ENCODE data around the gene SH3TC1.

Gene SH3TC1

DNA sequence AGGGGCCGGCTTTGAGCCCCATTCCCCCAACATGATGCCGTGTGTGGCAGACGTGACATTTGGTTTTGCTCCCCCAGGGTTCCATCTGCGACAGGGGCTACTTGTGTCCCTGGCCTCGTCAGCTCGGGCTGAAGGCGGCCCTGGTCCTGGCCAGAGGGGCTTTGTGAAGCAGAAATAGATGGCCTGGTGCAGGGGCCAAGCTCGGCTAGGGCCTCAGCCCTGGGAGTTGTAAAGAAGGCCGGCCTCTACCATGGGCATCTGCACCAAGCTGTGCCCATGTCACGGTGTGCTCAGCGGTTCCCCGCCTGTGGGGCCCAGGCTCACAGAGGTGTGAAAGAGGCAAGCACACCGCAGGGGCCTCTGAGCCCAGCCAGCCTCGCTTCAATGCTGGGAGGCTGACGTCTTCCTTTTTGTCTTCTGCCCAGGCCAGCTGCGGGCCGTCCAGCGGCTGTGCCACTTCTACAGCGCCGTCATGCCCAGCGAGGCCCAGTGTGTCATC, 32.5 kb downstream of the SH3TC1 start:
- in situ Hi-C loops (cut with HindIII; ENCODE audit: low sequenced_read_pairs), result no loop called here
- H3K4me3 ChIP-seq (ENCODE audit: low read depth, low read length), result no peak overlapping the region
- no peak for TF ChIP-seq CTCF (IDR thresholded peaks at IDR 0.05; ENCODE audit: low read depth, low read length)
- DNase-seq (ENCODE audit: low read depth, low spot score), result no peak

- no peak for TF ChIP-seq CTCF (IDR thresholded peaks at IDR 0.05; ENCODE audit: low read depth, low read length)
- H3K4me3 ChIP-seq (ENCODE audit: low read depth, low read length), result no peak overlapping the region
- DNase-seq (ENCODE audit: low read depth, low spot score), result no peak
- in situ Hi-C loops (cut with HindIII; ENCODE audit: low sequenced_read_pairs), result no loop called here
Measured at GRCh38 chr4:8232748-8233147, 33.7 kb downstream of the SH3TC1 start.

- H3K4me3 ChIP-seq (ENCODE audit: low read depth, low read length), result no peak overlapping the region
- DNase-seq (ENCODE audit: low read depth, low spot score), result no peak
- in situ Hi-C loops (cut with HindIII; ENCODE audit: low sequenced_read_pairs), result no loop called here
- no peak for TF ChIP-seq CTCF (IDR thresholded peaks at IDR 0.05; ENCODE audit: low read depth, low read length)
Measured at GRCh38 chr4:8233672-8234484, 34.8 kb downstream of the SH3TC1 start.

GRCh38 chr4:8234715-8235114, 35.6 kb downstream of the SH3TC1 start:
- no peak for TF ChIP-seq CTCF (IDR thresholded peaks at IDR 0.05; ENCODE audit: low read depth, low read length)
- in situ Hi-C loops (cut with HindIII; ENCODE audit: low sequenced_read_pairs), result no loop called here
- no peak for DNase-seq (ENCODE audit: low read depth, low spot score)
- H3K4me3 ChIP-seq (ENCODE audit: low read depth, low read length), result no peak overlapping the region

DNA sequence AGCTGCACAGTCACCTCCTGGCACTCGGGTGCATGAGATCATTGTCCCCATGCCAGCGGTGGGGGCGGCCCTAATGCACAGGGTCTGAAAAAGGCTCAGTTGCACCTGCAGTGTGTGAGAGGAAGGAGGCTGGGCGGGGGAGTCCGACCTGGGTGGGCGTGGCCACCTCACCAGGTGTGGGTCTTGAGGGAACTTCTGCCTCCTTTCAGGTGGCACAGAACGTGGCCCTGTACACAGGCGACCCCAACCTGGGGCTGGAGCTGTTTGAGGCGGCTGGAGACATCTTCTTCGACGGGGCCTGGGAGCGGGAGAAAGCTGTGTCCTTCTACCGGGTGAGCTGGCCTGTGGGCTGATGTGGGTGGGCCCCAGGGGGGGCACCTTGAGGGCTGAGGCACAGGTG, 36.1 kb downstream of the SH3TC1 start:
- in situ Hi-C loops (cut with HindIII; ENCODE audit: low sequenced_read_pairs), result no loop called here
- no peak for TF ChIP-seq CTCF (IDR thresholded peaks at IDR 0.05; ENCODE audit: low read depth, low read length)
- DNase-seq (ENCODE audit: low read depth, low spot score), result no peak

DNA sequence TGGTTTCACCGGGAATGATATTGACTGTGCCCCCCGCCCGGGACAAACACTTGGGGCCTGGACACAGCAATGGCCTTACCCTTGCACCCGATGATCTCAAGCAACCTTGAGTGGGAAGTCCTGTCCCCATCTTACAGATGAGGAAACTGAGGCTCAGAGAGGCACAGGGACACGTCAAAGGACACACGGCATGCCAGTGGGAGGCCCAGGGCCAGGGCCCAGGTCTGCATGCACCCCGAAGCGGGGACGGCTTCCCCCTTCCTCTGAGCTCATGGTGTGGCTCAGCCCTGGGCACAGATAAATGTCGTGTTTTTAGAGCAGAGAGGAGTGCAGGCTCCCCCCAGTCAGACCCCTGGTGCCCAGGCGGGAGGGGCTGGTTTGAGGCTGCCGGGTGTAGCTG, 36.6 kb downstream of the SH3TC1 start:
- TF ChIP-seq CTCF (IDR thresholded peaks at IDR 0.05; ENCODE audit: low read depth, low read length), result no peak
- H3K4me3 ChIP-seq (ENCODE audit: low read depth, low read length), result no peak overlapping the region
- DNase-seq (ENCODE audit: low read depth, low spot score), result no peak
- in situ Hi-C loops (cut with HindIII; ENCODE audit: low sequenced_read_pairs), result no loop called here

More for the DNA sequence above, 36.1 kb downstream of the SH3TC1 start:
- no peak overlapping the region for H3K4me3 ChIP-seq (ENCODE audit: low read depth, low read length)
